Smooth muscle cell (in vitro differentiated cells): ENCODE data around the gene SPOCK2. TPM values are rescaled to one million over a fixed set of nuclear protein-coding genes. Genes with fewer than 3 reads are reported as not detected.

Experiments
- DNase-seq: peaks from one replicate; lab custom pipeline; 2025; ENCODE audit not compliant: unreplicated experiment; lab: John Stamatoyannopoulos, UW
- H2AFZ ChIP-seq: fragments of 200-600 bp; sonication (generic); 2 replicates; pipeline ENCODE4 v1.6.0; 2016; ENCODE audit warnings: antibody characterized with exemption, low read depth, mild to moderate bottlenecking
- H3F3A ChIP-seq: fragments of 200-600 bp; sonication (generic); 2 replicates; pipeline ENCODE4 v1.6.0; 2017; ENCODE audit warnings: antibody characterized with exemption, low read depth
- H3K27ac ChIP-seq: fragments of 200-600 bp; sonication (generic); 2 replicates; pipeline ENCODE4 v1.5.1; 2016; ENCODE audit warnings: low read depth, mild to moderate bottlenecking
- H3K27me3 ChIP-seq: fragments of 200-600 bp; sonication (generic); 2 replicates; pipeline ENCODE4 v1.6.1; 2016; ENCODE audit warnings: low read depth, mild to moderate bottlenecking
- H3K36me3 ChIP-seq: fragments of 200-600 bp; sonication (generic); 2 replicates; pipeline ENCODE4 v1.5.1; 2016; ENCODE audit warnings: low read depth
- H3K4me1 ChIP-seq: fragments of 200-600 bp; sonication (generic); 2 replicates; pipeline ENCODE4 v1.5.1; 2016; ENCODE audit warnings: low read depth
- H3K4me2 ChIP-seq: fragments of 200-600 bp; sonication (generic); 2 replicates; pipeline ENCODE4 v1.6.0; 2016; ENCODE audit warnings: mild to moderate bottlenecking
- H3K4me3 ChIP-seq: fragments of 200-600 bp; sonication (generic); 2 replicates; pipeline ENCODE4 v1.5.1; 2016; ENCODE audit warnings: mild to moderate bottlenecking
- H3K79me2 ChIP-seq: fragments of 200-600 bp; sonication (generic); 2 replicates; pipeline ENCODE4 v1.6.0; 2016; ENCODE audit warnings: low read depth, mild to moderate bottlenecking
- H3K9ac ChIP-seq: fragments of 200-600 bp; sonication (generic); 2 replicates; pipeline ENCODE4 v1.6.0; 2016; ENCODE audit warnings: low read depth
- H3K9me3 ChIP-seq: fragments of 200-600 bp; sonication (generic); replicated peaks from 2 replicates; pipeline ENCODE4 v1.5.1; 2016; ENCODE audit warnings: low read depth
- H4K20me1 ChIP-seq: fragments of 200-600 bp; sonication (generic); 2 replicates; pipeline ENCODE4 v1.6.0; 2016; ENCODE audit warnings: low read depth
- CTCF ChIP-seq: fragments of 200-600 bp; sonication (generic); IDR thresholded peaks from 2 replicates; pipeline ENCODE4 v1.5.1; 2017; ENCODE audit warnings: borderline replicate concordance, mild to moderate bottlenecking, antibody characterized with exemption; ENCODE audit not compliant: insufficient read depth, poor library complexity, severe bottlenecking
- WGBS: methylation state at CpG from one replicate; pipeline ENCODE4 v1.1.7; 2016; ENCODE audit warnings: low lambda C conversion rate; 5-methylcytosine and 5-hydroxymethylcytosine counted together
- polyA plus RNA-seq: library from polyadenylated mRNA; unstranded; fragments of >200 nt; fragmentation: Nextera tagmentation; extraction: Ambion mirVana; gene quantifications from 2 replicates; pipeline ENCODE4 v1.2.1, GENCODE V29; 2016
- total RNA-seq: library from RNA; depleted of rRNA; stranded (reverse); fragments of >200 nt; gene quantifications from 2 replicates; pipeline ENCODE4 v1.2.3, GENCODE V29; 2014

The SPOCK2 gene
- total and polyA plus RNA-seq, 2 experiments from 2014 or later = 1.1 TPM; not detected in 1

DNA sequence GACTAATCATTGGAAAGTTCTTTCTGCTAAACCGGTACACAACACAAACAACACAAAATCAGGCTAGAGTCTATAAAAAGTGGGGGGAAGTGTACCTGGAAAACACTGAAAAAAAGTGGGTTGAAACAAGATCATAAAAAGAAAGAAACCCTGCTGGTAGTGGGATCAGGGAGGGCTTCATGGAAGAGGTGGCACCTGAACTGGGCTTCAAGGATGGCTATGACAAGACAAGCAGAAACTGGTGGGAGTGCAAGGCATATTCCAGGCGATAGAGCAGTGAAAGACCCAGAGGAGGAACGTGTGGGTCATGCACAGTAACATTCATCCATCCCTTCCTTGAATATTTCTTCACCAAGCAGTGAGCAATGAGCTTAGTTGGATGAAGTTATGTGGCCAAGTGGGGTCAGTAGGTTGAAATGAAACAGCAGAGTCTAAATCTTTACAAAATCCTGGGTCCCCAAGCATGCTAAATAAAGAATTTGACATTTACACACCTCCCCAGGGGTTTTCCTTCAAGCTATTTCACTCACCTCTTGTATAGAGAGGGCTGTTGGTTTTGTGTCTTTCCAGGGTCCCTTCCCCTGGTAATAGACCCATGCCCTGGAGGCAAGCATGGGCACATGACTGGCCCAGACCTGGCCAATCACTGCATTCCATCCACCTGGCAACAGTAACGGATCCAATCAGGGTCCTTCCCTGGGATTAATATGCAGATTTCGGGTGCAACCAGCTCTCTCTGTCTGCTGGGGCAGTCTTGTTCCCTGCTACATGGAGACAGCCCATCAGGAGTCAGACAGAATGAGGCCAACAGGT, 38.2 kb downstream of the SPOCK2 start:
- Histone ChIP-seq H3K9me3 (no peaks in the 10 kb centered on the region), H3F3A (peaks cover under 1% of the 10 kb centered on the region), H3K36me3 (no peaks in the 10 kb centered on the region), H3K79me2 (no peaks in the 10 kb centered on the region), H3K4me2 (no peak overlapping the region), H4K20me1 (no peaks in the 10 kb centered on the region), H3K27me3 (no peaks in the 10 kb centered on the region), H2AFZ (no peak overlapping the region), H3K9ac (no peak overlapping the region), H3K27ac (no peak overlapping the region), H3K4me3 (no peak overlapping the region), H3K4me1 (peaks cover under 1% of the 10 kb centered on the region)
- DNase-seq = no peak
- no peak for TF ChIP-seq CTCF
- WGBS = 90% methylated on average over 5 of the region's 5 CpGs

DNA sequence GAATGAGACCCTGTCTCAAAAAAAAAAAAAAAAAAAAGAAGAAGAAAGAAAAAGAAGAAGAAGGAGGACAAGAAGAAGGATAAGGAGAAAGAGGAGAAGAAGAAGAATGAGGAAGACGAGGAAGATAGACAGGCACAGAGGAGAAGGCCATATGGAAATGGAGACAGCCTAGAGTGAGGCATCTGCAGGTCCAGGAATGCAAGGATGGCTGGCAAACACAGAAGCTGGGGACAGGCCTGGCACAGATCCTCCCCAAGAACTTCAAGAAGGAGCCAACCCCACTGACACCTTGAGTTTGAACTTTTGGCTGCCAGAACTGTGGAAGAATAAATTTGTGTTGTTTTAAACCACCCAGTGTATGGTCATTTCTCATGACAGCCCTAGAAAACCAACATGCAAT, 38.9 kb downstream of the SPOCK2 start:
- Histone ChIP-seq H3K27me3 (no peaks in the 10 kb centered on the region), H3K36me3 (no peaks in the 10 kb centered on the region), H3K4me2 (no peak overlapping the region), H4K20me1 (no peaks in the 10 kb centered on the region), H3K4me3 (no peak overlapping the region), H3K27ac (no peak overlapping the region), H3F3A (peaks cover 8% of the 10 kb centered on the region), H3K79me2 (no peaks in the 10 kb centered on the region), H3K4me1 (peaks cover 8% of the 10 kb centered on the region), H3K9me3 (no peaks in the 10 kb centered on the region), H2AFZ (no peak overlapping the region), H3K9ac (no peak overlapping the region)
- WGBS = 75% methylated on average over 1 of the region's 1 CpG
- DNase-seq = no peak
- TF ChIP-seq CTCF = no peak

DNA sequence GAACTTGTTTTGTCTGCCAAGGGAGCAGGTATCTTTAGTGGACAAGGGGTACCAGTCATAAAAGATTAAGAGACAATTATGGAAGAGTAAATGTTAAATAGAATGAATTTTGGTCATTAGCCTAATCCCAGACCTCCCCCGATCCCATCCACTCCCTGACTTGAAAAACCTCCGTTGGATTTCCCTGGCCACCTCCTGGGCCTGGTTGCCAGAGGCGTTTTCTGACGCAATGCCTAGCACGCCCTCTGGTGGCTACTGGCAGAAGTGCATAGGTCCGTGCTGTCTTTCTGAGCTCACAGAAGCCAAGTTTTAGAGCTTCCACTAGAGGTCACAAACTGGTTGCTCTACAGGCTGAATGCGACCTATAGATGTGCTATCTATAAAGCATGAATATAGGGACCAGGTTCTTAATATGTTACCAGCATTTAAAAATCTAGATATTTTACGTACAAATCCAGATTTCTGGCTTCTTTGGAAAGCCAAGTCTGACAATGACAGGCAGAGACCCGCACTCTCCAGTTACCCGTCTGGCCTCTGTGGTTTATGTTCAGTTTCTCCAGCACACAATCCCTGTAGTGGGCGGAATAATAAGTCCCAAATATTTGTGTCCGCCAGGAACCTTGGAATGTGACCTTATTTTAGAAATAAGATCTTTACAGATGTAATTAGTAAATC, 39.8 kb downstream of the SPOCK2 start:
- TF ChIP-seq CTCF = peak; percentile 99
- peak; percentile 65 for DNase-seq
- Histone ChIP-seq H3K36me3 (no peaks in the 10 kb centered on the region), H2AFZ (peak overlapping the region; percentile 20), H3K4me3 (no peak overlapping the region), H3K79me2 (no peaks in the 10 kb centered on the region), H3K27me3 (no peaks in the 10 kb centered on the region), H3F3A (peaks cover 10% of the 10 kb centered on the region), H3K4me2 (no peak overlapping the region), H3K9ac (no peak overlapping the region), H3K9me3 (no peaks in the 10 kb centered on the region), H3K4me1 (peaks cover 10% of the 10 kb centered on the region), H3K27ac (no peak overlapping the region), H4K20me1 (no peaks in the 10 kb centered on the region)
- 25% methylated on average over 12 of the region's 12 CpGs for WGBS
